Activated effector memory CD4-positive, alpha-beta T cell treated with anti-CD3 and anti-CD28 coated beads, Interleukin-2, amount 50 U/mL, for 16 hours (primary cell): ENCODE data around the gene HRH2.
A peak's percentile ranks its signal among the peaks of the same experiment; 100 is the strongest.

ENCODE experiments used
- DNase-seq: peaks from one replicate; pipeline ENCODE4 v3.0.0-alpha.2; 2020

HRH2 gene

GRCh38 chr5:175717837-175718236 lies 60.0 kb downstream of the HRH2 start:
- peak; percentile 24 for DNase-seq

DNA sequence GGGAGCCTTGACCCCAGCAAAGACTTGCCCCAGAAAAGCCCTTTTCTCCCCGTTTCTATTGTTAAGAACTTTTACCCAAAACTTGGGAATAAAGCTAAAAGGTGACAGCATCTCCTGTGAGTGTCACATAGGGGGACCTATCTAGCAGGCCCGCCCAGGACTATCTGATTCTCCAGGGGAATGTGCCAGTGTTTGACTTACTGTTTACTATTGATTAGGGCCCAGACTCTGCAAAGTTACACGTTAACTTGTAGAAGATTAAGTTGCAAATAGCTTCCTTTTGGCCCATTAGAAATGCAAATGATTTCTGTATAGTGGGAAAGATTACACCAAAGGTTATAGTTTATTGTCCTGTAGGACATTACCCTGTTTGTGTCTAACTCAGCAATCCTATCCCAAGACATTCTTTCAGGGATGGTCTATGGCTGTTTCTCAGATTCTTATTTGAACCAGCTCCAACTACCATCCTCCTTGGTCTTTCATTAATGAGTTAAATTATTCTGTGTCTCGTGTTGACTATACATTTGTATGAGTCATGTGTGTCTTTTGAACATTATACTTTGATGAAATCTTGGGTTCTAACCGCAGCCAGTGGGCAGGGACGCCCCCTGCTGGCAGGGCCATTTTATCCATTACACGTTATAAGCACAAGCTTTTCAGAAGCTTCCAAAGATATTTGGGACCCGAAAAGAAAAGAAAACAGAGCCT lies 60.7 kb downstream of the HRH2 start:
- DNase-seq, result peak; percentile 89

DNA sequence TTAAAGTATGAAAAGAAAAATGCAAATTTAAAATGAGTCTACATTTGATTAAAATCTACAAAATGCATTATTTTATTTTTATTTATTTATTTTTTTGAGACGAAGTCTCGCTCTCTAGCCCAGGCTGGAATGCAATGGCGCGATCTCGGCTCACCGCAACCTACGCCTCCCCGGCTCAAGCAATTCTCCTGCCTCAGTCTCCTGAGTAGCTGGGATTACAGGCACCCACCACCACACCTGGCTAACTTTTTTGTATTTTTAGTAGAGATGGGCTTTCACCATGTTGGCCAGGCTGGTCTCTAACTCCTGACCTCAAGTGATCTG lies 61.2 kb downstream of the HRH2 start:
- DNase-seq, result peak; percentile 24

- DNase-seq, result peak; percentile 24
These were observed 66.7 kb downstream of the HRH2 start for GRCh38 chr5:175724314-175725275.

DNA sequence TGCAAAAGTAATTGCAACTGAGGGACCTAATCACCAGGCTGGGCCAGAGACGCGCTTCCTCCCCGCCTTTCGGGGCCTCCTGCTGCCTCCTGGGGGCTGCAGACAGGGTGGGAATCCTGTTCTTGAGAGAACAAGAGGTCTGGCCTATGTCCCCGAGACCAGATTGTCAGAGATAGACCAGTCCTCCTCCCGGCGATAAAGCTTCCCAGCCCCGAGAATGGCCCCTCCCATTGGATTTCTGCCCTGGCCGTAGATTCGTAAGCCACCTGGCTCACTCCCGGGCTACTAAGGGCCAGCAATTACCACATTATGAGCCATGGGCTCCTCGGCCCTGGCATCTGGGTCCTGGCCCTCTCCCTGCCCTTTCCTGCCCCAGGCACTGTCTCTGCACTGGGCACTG lies 70.4 kb downstream of the HRH2 start:
- DNase-seq, result peak; percentile 43

- DNase-seq, result peak; percentile 60
These were observed 71.3 kb downstream of the HRH2 start for GRCh38 chr5:175728885-175729828.

DNA sequence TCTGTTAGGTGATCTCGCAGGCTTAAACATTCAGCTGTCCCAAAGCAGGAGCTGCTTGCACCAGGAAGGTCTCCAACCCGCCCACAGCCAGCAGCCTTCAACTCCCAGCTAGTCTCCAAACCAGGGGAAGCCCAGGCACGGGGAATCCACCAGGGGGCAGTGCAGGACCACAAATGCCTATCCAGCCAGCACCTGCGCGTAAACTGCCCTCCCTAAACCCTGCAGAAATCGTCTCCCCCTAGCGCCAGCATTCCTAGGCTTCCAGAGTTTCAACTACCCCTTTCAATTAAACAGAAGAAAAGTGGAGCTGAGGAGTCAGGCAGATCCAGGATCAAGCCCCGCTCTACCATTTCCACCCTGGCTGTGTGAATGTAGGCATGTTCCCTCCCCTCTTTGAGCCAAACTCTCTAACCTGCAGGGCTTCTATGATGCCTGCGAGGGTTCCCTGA lies 72.0 kb downstream of the HRH2 start:
- peak; percentile 97 for DNase-seq

DNA sequence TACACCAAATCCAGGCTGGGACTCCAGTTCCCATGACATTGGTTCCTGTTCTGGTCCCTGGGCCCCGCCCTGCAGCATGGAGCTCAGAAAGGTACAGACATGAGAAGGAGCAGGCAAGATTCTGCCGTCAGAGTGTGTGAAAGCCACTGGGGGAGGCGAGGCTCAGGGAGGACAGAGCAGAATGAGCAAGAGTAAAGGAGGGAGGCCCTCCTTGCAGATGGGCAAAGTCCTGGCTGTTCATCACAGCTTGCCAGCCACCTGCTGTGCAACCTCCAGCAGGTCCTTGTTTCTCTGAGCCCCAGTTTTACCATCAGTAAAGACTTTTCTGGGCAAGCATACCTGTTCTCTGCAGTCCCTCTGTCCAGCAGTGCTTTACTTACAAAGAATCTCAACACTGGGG lies 73.3 kb downstream of the HRH2 start:
- DNase-seq, result no peak

GRCh38 chr5:175731756-175732465 lies 74.0 kb downstream of the HRH2 start:
- no peak for DNase-seq

DNA sequence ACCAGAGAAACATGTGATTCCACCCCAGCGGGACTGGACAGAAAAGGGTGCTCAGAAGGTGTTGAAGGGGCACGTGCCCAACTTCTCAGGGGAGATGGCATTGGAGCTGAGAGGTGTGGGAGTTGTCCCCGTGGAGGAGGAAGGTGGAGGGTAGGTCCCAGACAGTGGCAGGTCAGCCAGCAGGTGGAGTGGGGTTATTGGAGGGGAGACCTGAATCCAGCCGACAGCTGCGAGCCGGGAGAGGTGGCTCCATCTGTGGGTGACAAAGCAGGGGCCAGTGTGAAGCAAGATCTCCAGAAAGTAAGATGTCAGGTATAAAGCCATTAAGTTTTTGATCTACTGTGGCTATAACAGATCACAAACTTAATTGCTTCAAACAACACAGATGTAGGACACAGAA lies 75.1 kb downstream of the HRH2 start:
- no peak for DNase-seq

DNA sequence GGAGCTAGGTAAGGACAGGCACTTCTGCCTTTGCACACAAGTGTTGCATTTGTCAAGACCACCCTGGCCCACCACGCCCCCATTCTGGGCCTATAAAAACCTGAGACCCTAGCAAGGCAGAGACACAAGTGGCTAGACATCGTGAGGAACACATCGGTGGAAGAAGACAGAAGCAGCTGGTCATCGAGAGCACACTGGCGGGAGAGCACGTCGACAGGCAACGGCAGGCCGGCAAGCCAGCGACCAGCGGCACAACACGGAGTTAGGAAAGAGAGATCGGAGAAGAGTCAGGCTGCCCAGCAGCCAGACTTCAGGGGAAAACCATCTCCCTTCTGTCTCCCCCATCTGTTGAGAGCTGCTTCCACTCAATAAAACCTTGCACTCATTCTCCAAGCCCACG lies 76.1 kb downstream of the HRH2 start:
- DNase-seq, result peak; percentile 37

DNA sequence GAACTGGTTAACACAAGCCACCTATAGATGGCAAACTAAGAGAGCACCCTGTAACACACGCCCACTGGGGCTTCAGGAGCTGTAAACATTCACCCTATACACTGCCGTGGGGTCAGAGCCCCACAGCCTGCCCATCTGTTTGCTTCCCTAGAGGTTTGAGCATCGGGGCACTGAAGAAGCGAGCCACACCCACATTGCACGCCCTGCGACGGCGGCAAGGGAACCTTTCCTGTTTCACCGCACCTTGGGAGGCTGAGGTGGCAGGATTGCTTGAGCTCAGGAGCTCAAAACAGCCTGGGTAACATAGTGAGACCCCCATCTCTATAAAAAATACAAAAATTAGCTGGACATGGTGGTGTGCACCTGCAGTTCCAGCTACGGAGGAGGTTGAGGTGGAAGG lies 76.6 kb downstream of the HRH2 start:
- DNase-seq, result no peak

- no peak for DNase-seq
These were observed 77.8 kb downstream of the HRH2 start for GRCh38 chr5:175735701-175736100.

- peak; percentile 43 for DNase-seq
These were observed 78.8 kb downstream of the HRH2 start for GRCh38 chr5:175736652-175737051.

- DNase-seq, result no peak
These were observed 79.6 kb downstream of the HRH2 start for GRCh38 chr5:175737481-175737880.

DNA sequence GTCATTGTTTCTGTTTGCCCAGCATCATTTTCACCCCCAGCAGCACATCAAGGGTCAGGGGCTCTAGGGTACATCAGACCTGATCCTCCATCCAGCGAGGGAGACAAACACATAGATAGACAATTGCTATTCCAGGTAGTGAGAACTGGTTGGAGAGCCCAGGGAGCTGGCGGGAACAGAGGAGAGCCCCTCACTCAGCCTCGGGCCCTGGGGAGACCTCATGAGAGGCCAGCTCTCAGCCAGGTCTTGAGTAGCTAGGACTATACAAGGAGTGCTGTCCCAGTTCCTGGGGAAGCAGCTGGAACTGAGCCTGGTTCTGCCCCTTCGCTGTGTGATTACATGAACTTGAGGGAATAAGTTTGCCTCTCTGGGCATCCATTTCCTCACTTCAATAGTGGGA lies 80.3 kb downstream of the HRH2 start:
- DNase-seq, result no peak

DNA sequence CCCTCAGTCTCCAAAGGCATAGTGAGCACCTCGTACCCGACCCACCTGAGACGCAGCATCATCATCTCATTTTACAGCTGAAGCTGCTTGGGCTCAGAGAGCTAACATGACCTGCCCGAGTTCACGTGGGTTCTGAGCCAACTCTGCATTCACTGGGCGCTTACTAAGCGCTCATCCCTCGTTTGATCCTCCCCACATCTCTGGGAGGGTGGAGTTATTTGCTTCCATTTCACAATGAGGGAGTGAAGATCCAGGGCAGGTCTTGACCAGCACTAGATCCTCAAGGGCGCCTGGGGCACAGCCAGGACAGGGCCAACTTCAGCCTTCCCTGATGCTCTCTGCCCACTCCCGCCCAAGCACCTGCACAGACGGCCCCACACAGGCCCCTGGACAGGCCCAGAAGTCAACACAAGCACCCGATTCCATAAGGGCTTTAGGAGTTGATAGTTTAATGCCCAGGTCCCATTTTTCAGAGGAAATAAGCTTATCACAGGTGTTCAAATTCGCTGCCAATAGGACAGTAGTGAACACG lies 80.8 kb downstream of the HRH2 start:
- DNase-seq, result no peak

DNA sequence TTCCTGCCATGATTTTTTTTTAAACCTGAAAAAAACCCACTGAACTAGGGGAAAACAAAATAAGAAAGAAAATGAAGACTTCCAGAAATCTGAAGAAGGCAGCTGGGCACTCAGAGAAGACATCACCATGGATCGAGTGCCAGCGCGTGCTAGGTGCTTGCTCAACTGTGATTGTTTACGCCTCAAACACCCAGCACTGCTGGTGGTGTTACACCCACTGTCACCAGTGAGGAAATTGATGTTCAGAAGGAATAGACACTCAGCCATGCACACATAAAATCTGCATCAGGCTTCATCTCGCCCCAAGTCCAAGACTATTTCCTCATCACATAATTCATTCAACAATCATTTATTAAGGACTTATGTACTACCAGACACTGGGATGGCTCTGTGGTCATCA lies 82.1 kb downstream of the HRH2 start:
- no peak for DNase-seq

DNA sequence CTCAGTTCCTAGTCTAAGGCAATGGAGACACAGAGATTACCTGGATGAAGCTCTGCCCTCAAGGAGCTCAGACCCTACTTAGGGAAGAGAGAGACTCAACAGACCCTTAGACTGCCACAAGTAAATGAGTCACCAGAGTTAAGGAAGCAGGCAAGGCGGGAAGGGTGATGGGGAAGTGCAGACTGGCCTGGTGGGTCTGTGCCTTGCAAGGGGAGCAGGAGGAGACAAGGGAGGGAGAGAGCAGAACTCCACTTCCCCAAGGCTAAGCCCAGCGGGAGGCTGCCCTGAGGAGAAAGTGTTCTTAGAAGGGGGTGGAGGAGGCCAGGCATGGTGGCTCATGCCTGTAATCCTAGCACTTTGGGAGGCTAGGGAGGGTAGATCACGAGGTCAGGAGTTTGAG lies 83.7 kb downstream of the HRH2 start:
- DNase-seq, result no peak

DNA sequence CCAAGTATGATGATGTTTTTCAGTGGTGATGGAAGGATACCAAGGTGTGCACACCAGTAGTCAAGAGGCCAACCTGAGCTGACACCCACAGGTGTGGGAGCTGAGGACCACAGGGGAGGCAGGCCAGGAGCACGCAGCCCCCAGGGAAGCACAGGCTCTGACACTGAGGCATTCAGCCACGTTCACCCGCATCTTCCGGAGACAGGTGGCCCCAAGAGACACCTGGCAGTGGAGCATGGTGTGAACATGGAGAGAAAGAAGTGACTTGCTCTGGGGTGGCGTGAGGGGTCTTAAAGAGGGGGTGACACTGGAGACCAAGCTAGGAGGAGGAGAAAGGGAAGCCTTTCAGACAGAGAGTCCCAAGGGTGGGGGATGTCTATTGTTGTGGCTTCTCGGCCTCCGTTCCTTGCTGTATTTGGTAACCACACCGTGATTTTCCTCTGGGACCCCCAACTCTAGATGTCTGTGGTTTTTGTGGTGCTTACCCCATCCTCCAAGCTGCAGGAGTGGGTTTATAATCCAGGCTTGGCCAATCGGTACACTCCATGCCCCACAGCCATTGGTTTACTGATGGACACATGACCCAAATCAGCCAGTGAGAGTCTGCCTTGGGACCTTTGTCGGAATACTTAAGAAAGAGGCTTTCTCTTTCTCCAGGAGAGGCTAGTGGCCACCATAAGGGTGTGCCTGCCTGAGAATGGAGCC lies 84.6 kb downstream of the HRH2 start:
- no peak for DNase-seq

DNA sequence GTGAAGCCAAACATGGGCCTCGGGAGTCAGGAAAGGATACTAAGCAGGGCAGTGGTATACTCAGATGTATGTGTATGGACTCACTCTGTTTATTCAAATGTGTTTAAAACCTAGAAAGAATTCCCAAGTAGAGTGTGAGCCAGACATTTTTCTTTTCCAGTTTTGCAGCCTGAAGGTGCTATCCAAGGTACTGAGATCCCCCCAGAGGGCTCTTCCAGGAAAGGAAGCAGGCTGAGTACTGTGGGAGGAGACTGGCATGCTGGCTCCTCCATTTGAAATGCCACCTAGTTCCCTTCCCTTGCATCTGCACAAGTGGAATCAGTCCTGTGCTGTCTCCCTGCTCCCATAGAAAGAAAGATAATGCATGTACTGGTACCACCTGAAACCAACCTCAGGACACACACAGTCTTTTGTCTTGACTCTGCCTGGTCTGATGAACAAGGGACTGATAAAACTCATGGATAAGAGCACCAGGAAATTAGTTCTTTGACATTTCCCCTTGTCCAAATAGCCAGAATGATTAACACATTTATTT lies 85.9 kb downstream of the HRH2 start:
- no peak for DNase-seq
